Right atrium auricular region (tissue), 2 donors: ENCODE measurements around the gene CFAP107. TPM values are rescaled to one million over a fixed set of nuclear protein-coding genes. Genes with fewer than 3 reads are reported as not detected.

Source experiments
- DNase-seq: peaks from one replicate; pipeline ENCODE4 v3.0.0-alpha.2; 2019; ENCODE audit warnings: low spot score
- H3K27ac ChIP-seq, 2 donors: fragments of 200-600 bp; sonication (generic); 1 replicate in 1 of 2; 2 replicates in 1 of 2; pipeline ENCODE4 v1.5.1; 2016 to 2019
- H3K27me3 ChIP-seq, 2 donors: fragments of 200-600 bp; sonication (generic); one replicate each; pipeline versions ENCODE4 v1.5.1 to v1.6.0; 2017 to 2019
- H3K36me3 ChIP-seq: fragments of 200-600 bp; sonication (generic); one replicate; pipeline ENCODE4 v1.5.1; 2016
- H3K4me1 ChIP-seq, 2 donors: fragments of 200-600 bp; sonication (generic); one replicate each; pipeline versions ENCODE4 v1.5.1 to v1.6.0; 2017 to 2019
- H3K4me3 ChIP-seq, 2 donors: fragments of 200-600 bp; sonication (generic); 1 replicate in 1 of 2; 2 replicates in 1 of 2; pipeline ENCODE4 v1.5.1; 2017 to 2019; ENCODE audit warnings: mild to moderate bottlenecking in 1 of 2, moderate library complexity in 1 of 2
- H3K9me3 ChIP-seq, 2 donors: fragments of 200-600 bp; sonication (generic); one replicate each; pipeline ENCODE4 v1.5.1; 2019
- total RNA-seq, 2 donors: library from RNA; depleted of rRNA; stranded (reverse); fragments of >200 nt; gene quantifications; one replicate each; pipeline ENCODE4 v1.1.0, GENCODE V29; 2016
- TF ChIP-seq, protein P1 (sequence below), 2 donors: fragments of 200-600 bp; sonication (generic); IDR thresholded peaks; one replicate each; pipeline ENCODE4 v1.5.1; 2019; ENCODE audit warnings: antibody characterized with exemption in 2 of 2

Gene CFAP107
- total RNA-seq, 2 donors from 2014 or later: not detected

DNA sequence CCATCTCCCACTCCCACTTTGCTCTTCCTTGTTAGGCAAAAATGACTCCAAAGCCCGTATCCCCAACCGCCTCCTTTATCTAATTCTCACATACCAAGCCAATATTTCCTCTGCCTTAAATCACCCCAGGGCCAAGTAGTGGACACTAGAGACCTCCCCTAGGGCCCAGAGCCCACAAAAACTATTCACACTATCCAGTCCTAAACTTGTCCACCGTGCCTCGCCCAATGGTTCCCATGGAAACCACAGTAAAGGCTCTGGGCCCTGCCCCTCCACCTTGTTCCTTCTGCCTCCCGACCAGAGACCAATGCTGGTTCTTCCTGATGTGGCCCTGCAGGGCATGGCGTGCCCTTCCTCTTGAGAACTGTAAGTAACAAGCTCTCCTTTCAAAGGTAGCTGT is 11.8 kb downstream of the CFAP107 start:
- H3K4me1 ChIP-seq: no peaks in the 10 kb centered on the region
- H3K9me3 ChIP-seq: no peaks in the 10 kb centered on the region
- no peaks in the 10 kb centered on the region for H3K27me3 ChIP-seq
- DNase-seq: no peak
- no peaks in the 10 kb centered on the region for H3K36me3 ChIP-seq
- TF ChIP-seq, protein P1, sequence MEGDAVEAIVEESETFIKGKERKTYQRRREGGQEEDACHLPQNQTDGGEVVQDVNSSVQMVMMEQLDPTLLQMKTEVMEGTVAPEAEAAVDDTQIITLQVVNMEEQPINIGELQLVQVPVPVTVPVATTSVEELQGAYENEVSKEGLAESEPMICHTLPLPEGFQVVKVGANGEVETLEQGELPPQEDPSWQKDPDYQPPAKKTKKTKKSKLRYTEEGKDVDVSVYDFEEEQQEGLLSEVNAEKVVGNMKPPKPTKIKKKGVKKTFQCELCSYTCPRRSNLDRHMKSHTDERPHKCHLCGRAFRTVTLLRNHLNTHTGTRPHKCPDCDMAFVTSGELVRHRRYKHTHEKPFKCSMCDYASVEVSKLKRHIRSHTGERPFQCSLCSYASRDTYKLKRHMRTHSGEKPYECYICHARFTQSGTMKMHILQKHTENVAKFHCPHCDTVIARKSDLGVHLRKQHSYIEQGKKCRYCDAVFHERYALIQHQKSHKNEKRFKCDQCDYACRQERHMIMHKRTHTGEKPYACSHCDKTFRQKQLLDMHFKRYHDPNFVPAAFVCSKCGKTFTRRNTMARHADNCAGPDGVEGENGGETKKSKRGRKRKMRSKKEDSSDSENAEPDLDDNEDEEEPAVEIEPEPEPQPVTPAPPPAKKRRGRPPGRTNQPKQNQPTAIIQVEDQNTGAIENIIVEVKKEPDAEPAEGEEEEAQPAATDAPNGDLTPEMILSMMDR (IDR thresholded peaks at IDR 0.05): no peak
- no peak overlapping the region for H3K27ac ChIP-seq
- no peak overlapping the region for H3K4me3 ChIP-seq

DNA sequence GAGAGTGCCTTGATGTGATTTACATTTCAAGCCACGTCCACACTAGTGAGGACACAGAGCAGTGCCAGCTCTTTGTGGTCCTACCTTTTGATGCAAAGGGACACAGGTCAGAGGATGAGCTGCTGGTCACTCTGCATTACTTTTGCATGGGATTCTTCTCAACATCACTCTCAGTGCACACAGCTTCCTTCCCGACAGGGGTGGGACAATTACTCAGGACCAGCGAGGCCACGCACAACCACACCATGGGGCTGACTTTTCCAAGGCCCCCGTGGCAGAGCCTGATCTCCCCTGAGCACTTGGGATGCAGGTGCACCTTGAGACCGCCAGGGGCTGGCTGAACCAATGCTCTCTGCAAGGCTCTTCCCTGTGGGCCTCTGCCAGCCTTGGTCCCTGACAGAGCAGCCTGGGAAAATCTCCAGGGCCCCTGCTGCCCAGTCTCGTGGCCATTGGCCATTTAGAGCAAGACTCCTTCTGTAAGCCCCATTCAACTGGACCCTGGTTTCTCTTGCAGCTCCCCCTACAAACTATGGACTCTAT is 14.3 kb downstream of the CFAP107 start:
- Histone ChIP-seq H3K4me1 (no peaks in the 10 kb centered on the region), H3K27ac (no peak overlapping the region), H3K36me3 (no peaks in the 10 kb centered on the region), H3K27me3 (no peaks in the 10 kb centered on the region), H3K4me3 (no peak overlapping the region), H3K9me3 (no peaks in the 10 kb centered on the region)
- TF ChIP-seq, protein P1 (IDR thresholded peaks at IDR 0.05): no peak
- no peak for DNase-seq

DNA sequence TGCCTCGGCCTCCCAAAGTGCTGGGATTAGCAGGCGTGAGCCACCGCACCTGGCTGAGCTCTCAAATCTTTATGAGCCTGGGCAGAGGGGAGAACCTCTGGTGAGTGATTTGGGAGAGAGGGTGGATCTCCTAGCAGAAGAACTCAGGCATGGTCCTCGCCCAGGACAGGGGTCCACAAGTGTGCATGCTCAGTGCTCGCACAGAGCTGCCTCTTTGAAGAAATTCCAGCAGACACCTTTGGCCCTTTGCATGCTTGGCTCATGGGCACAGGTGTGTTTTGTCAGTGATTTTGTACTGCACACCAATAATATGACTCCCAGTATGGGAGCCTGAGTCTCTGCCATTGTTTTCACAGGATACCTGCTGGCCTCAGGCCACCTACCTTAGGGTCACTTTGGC is 15.8 kb downstream of the CFAP107 start:
- Histone ChIP-seq H3K27me3 (no peaks in the 10 kb centered on the region), H3K9me3 (no peaks in the 10 kb centered on the region), H3K36me3 (no peaks in the 10 kb centered on the region), H3K4me3 (no peak overlapping the region), H3K27ac (no peak overlapping the region), H3K4me1 (no peaks in the 10 kb centered on the region)
- DNase-seq: no peak
- TF ChIP-seq, protein P1 (IDR thresholded peaks at IDR 0.05): no peak

DNA sequence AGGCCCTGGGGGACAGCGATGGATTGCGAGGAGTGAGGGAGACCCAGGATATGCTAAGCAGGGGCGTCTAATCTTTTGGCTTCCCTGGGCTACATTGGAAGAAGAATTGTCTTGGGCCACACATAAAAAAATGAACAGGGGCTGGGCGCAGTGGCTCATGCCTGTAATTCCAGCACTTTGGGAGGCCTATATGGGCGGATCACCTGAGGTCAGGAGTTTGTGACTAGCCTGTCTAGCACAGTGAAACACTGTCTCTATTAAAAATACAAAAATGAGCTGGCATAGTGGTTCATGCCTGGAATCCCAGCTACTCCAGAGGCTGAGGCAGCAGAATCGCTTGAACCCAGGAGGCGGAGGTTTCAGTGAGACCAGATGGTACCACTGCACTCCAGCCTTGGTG is 16.8 kb downstream of the CFAP107 start:
- TF ChIP-seq, protein P1 (IDR thresholded peaks at IDR 0.05): no peak
- H3K36me3 ChIP-seq: no peaks in the 10 kb centered on the region
- H3K27me3 ChIP-seq: no peaks in the 10 kb centered on the region
- no peaks in the 10 kb centered on the region for H3K9me3 ChIP-seq
- H3K27ac ChIP-seq: no peak overlapping the region
- no peak overlapping the region for H3K4me3 ChIP-seq
- DNase-seq: no peak
- H3K4me1 ChIP-seq: no peaks in the 10 kb centered on the region

DNA sequence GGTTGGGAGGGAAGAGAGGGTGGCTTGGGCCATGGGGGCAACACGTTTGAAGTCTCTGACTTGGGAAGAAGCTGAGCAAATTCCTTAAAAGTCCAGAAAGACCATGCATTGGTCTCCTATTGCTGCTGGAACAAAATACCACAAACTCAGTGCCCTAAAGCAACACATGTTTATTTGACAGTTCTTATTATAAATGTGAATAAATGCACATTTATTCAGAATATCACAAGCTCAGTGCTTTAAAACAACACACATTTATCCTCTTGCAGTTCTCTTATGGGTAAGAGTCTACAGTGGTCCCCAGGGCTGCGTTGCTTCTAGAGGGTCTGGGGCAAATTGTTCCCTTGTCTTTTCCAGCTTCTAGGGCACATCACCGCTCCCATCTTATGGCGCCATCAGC is 17.5 kb downstream of the CFAP107 start:
- TF ChIP-seq, protein P1 (IDR thresholded peaks at IDR 0.05): no peak
- DNase-seq: no peak

DNA sequence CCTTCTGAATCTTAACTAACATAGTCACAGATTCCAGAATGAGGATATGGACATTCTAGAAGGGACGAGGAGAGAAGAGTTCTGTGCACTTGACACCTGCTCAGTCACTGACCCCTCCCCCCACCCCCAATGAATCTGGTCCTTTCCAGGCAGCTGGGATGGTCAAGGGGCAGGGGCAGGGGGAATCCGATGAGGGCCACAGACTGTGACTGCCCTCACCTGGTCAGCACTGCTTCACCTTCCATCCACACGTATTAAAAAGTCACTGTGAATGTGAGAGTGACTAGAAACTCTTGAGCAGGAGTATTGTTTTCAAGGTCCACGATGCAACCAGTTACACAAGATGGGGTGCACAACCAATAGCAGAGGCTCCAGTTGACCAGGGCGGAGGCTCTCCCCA is 18.0 kb downstream of the CFAP107 start:
- TF ChIP-seq, protein P1 (IDR thresholded peaks at IDR 0.05): no peak
- Histone ChIP-seq H3K4me1 (no peaks in the 10 kb centered on the region), H3K27me3 (no peaks in the 10 kb centered on the region), H3K9me3 (no peaks in the 10 kb centered on the region), H3K27ac (no peak overlapping the region), H3K36me3 (no peaks in the 10 kb centered on the region), H3K4me3 (no peak overlapping the region)
- DNase-seq: no peak

More for the DNA sequence above, 17.5 kb downstream of the CFAP107 start:
- Histone ChIP-seq H3K9me3 (no peaks in the 10 kb centered on the region), H3K27me3 (no peaks in the 10 kb centered on the region), H3K4me3 (no peak overlapping the region), H3K27ac (no peak overlapping the region), H3K4me1 (no peaks in the 10 kb centered on the region), H3K36me3 (no peaks in the 10 kb centered on the region)
